SK-N-SH (cell line): Measurements from ENCODE around the gene ITSN1. TPM values are rescaled to one million over a fixed set of nuclear protein-coding genes. Genes with fewer than 3 reads are reported as not detected.

Experiments
- CTCF ChIA-PET: fragments of 300-600, 350-600 bp; formaldehyde crosslinking; extraction: SDS; loops from one replicate; lab custom pipeline; 2021; lab: Yijun Ruan, JAX
- POLR2A ChIA-PET: fragments of 350-600 bp; sonication (Branson Sonifier 250); formaldehyde crosslinking; extraction: SDS; loops from one replicate; lab custom pipeline; 2020; ENCODE audit warnings: antibody characterized with exemption, inconsistent platforms; lab: Yijun Ruan, JAX
- DNase-seq: peaks from one replicate; pipeline ENCODE4 v3.0.0; 2012
- H2AFZ ChIP-seq: fragments of 200-600 bp; sonication (generic); 2 replicates; pipeline ENCODE4 v1.8.1; 2016; ENCODE audit warnings: antibody characterized with exemption, mild to moderate bottlenecking, low read depth
- H3F3A ChIP-seq: fragments of 200-600 bp; sonication (generic); replicated peaks from 2 replicates; pipeline ENCODE3; 2016; ENCODE audit warnings: antibody characterized with exemption, mild to moderate bottlenecking; ENCODE audit not compliant: insufficient read depth
- H3K27ac ChIP-seq, 2 experiments: fragments of 200-500 bp in 1 of 2; fragments of 200-600 bp in 1 of 2; sonication (Bioruptor generic) in 1 of 2; sonication (generic), shearing (Covaris generic) in 1 of 2; 2 replicates each; pipeline versions ENCODE4 v1.5.1 to v1.6.1; 2014 to 2016; ENCODE audit warnings: low read depth in 2 of 2, inconsistent platforms in 1 of 2, low read length in 1 of 2, mild to moderate bottlenecking in 1 of 2, mixed read lengths in 1 of 2
- H3K27me3 ChIP-seq: fragments of 200-600 bp; sonication (generic), shearing (Covaris generic); 2 replicates; pipeline ENCODE4 v1.6.1; 2016; ENCODE audit warnings: mixed run types; ENCODE audit not compliant: insufficient read depth
- H3K36me3 ChIP-seq, 2 experiments: fragments of 200-500 bp in 1 of 2; fragments of 200-600 bp in 1 of 2; sonication (Bioruptor generic) in 1 of 2; sonication (generic) in 1 of 2; replicated peaks in 1 of 2; 2 replicates each; pipeline versions ENCODE3 to v1.5.1; 2014 to 2016; ENCODE audit warnings: low read length in 1 of 2, mild to moderate bottlenecking in 1 of 2; ENCODE audit not compliant: insufficient read depth in 2 of 2, control insufficient read depth in 1 of 2
- H3K4me1 ChIP-seq, 2 experiments: fragments of 200-500 bp in 1 of 2; fragments of 200-600 bp in 1 of 2; sonication (Bioruptor generic) in 1 of 2; sonication (generic), shearing (Covaris generic) in 1 of 2; 2 replicates each; pipeline versions ENCODE4 v1.5.1 to v1.6.1; 2014 to 2016; ENCODE audit warnings: low read depth in 1 of 2, low read length in 1 of 2, mixed run types in 1 of 2; ENCODE audit not compliant: insufficient read depth in 2 of 2, control insufficient read depth in 1 of 2
- H3K4me2 ChIP-seq: fragments of 200-600 bp; sonication (generic), shearing (Covaris generic); 2 replicates; pipeline ENCODE4 v1.6.1; 2017; ENCODE audit warnings: mixed run types
- H3K4me3 ChIP-seq, 2 experiments: fragments of 200-500 bp in 1 of 2; fragments of 200-600 bp in 1 of 2; sonication (Bioruptor generic) in 1 of 2; sonication (generic), shearing (Covaris generic) in 1 of 2; 2 replicates each; pipeline versions ENCODE4 v1.5.1 to v1.8.1; 2014 to 2016; ENCODE audit warnings: low read depth in 2 of 2, inconsistent platforms in 1 of 2, low read length in 1 of 2, mild to moderate bottlenecking in 1 of 2, mixed read lengths in 1 of 2, moderate library complexity in 1 of 2
- H3K79me2 ChIP-seq: fragments of 200-600 bp; sonication (generic); 2 replicates; pipeline ENCODE4 v1.8.1; 2017; ENCODE audit warnings: mild to moderate bottlenecking; ENCODE audit not compliant: insufficient read depth
- H3K9ac ChIP-seq: fragments of 200-600 bp; sonication (generic); 2 replicates; pipeline ENCODE4 v1.6.1; 2017; ENCODE audit warnings: mixed run types
- H3K9me2 ChIP-seq: fragments of 200-600 bp; sonication (generic); 2 replicates; pipeline ENCODE4 v1.6.1; 2017; ENCODE audit warnings: mixed run types
- H3K9me3 ChIP-seq: fragments of 200-600 bp; sonication (generic); 2 replicates; pipeline ENCODE4 v1.6.1; 2017; ENCODE audit warnings: mixed run types, mild to moderate bottlenecking, moderate library complexity
- H4K20me1 ChIP-seq: fragments of 200-600 bp; sonication (generic); 2 replicates; pipeline ENCODE4 v1.6.1; 2017; ENCODE audit warnings: mild to moderate bottlenecking, mixed run types; ENCODE audit not compliant: insufficient read depth
- CHD2 ChIP-seq: fragments of 150-350 bp; IDR thresholded peaks from 2 replicates; pipeline ENCODE4 v1.6.1; 2018; ENCODE audit warnings: low read length; ENCODE audit not compliant: partially characterized antibody
- CTCF ChIP-seq: fragments of 200-600 bp; sonication (generic); IDR thresholded peaks from 2 replicates; pipeline ENCODE4 v1.6.1; 2017; ENCODE audit warnings: antibody characterized with exemption, mild to moderate bottlenecking, moderate library complexity
- EZH2phosphoT487 ChIP-seq: fragments of 200-600 bp; sonication (generic); IDR thresholded peaks from 2 replicates; pipeline ENCODE4 v1.6.1; 2017; ENCODE audit warnings: low read depth, mixed run types, mild to moderate bottlenecking, antibody characterized with exemption, moderate library complexity, borderline replicate concordance
- FOXJ3 ChIP-seq: sonication (generic); formaldehyde crosslinking; IDR thresholded peaks from 2 replicates; pipeline ENCODE4 v1.5.1; 2020; ENCODE audit warnings: mild to moderate bottlenecking, missing genetic modification reagents
- FOXM1 ChIP-seq: IDR thresholded peaks from 2 replicates; pipeline ENCODE4 v1.4.0; 2012; ENCODE audit warnings: low read depth, mild to moderate bottlenecking
- GABPA ChIP-seq: IDR thresholded peaks from 2 replicates; pipeline ENCODE4 v1.4.0; 2012; ENCODE audit warnings: low read depth, mild to moderate bottlenecking
- GATA2 ChIP-seq: sonication (generic); formaldehyde crosslinking; IDR thresholded peaks from 2 replicates; pipeline ENCODE4 v1.5.0; 2020; ENCODE audit warnings: mild to moderate bottlenecking, missing genetic modification reagents
- IRF3 ChIP-seq: fragments of 150-350 bp; IDR thresholded peaks from 2 replicates; pipeline ENCODE4 v1.6.1; 2016; ENCODE audit warnings: mild to moderate bottlenecking, low read depth, low read length
- MAX ChIP-seq: IDR thresholded peaks from 2 replicates; pipeline ENCODE4 v1.4.0; 2012; ENCODE audit warnings: low read depth
- NRF1 ChIP-seq: IDR thresholded peaks from 2 replicates; pipeline ENCODE4 v1.6.1; 2012; ENCODE audit warnings: low read depth, mild to moderate bottlenecking, low read length
- PBX3 ChIP-seq: IDR thresholded peaks from 2 replicates; pipeline ENCODE4; 2012
- RAD21 ChIP-seq: IDR thresholded peaks from 2 replicates; pipeline ENCODE4 v1.6.1; 2012; ENCODE audit warnings: mild to moderate bottlenecking, low read length
- RCOR1 ChIP-seq: fragments of 150-350 bp; IDR thresholded peaks from 2 replicates; pipeline ENCODE4 v1.6.1; 2017; ENCODE audit warnings: antibody characterized with exemption, low read length
- SMC3 ChIP-seq: IDR thresholded peaks from 2 replicates; pipeline ENCODE4 v1.6.1; 2012; ENCODE audit warnings: low read depth, low read length, improper control_type of control experiment
- TCF12 ChIP-seq: IDR thresholded peaks from 2 replicates; pipeline ENCODE4 v1.4.0; 2012
- TEAD4 ChIP-seq: IDR thresholded peaks from 2 replicates; pipeline ENCODE4 v1.4.0; 2012; ENCODE audit warnings: mild to moderate bottlenecking, borderline replicate concordance; ENCODE audit not compliant: insufficient read depth
- USF1 ChIP-seq: IDR thresholded peaks from 2 replicates; pipeline ENCODE4 v1.4.0; 2012; ENCODE audit warnings: low read depth, borderline replicate concordance
- USF2 ChIP-seq: fragments of 150-350 bp; IDR thresholded peaks from 2 replicates; pipeline ENCODE4 v1.6.1; 2017; ENCODE audit warnings: antibody characterized with exemption, low read length, low read depth, borderline replicate concordance
- WGBS: methylation state at CpG from one replicate; pipeline ENCODE4 v1.1.6; 2017; ENCODE audit warnings: low lambda C conversion rate; 5-methylcytosine and 5-hydroxymethylcytosine counted together
- polyA plus RNA-seq, 3 experiments: library from polyadenylated mRNA; depleted of rRNA; stranded (reverse); fragments of >200 nt; gene quantifications; 2 replicates each; pipeline ENCODE4 v1.2.3, GENCODE V29; 2012

ITSN1 gene
- polyA plus RNA-seq, 1 of the 3 experiments (the other 2 are of a cell fraction): 27.8 TPM

GRCh38 chr21:33883118-33883517, 240.8 kb downstream of the ITSN1 start:
- POLR2A ChIA-PET: no interaction called here
- CTCF ChIA-PET: interaction anchor here (1.2 kb wide), 1 partner anchor 10 kb away, joined by 3 read pairs; no protein-coding TSS in a partner anchor

More at GRCh38 chr21:33883118-33883517, 240.8 kb downstream of the ITSN1 start:
- Histone ChIP-seq H3F3A (no peaks in the 10 kb centered on the region), H3K36me3 (no peaks in the 10 kb centered on the region), H3K79me2 (no peaks in the 10 kb centered on the region), H3K9me3 (no peaks in the 10 kb centered on the region), H3K9me2 (no peaks in the 10 kb centered on the region), H3K27ac (no peak overlapping the region), H4K20me1 (no peaks in the 10 kb centered on the region), H2AFZ (no peak overlapping the region), H3K4me3 (no peak overlapping the region), H3K9ac (no peak overlapping the region), H3K27me3 (no peaks in the 10 kb centered on the region), H3K4me2 (no peak overlapping the region), H3K4me1 (no peaks in the 10 kb centered on the region)
- no peak for DNase-seq
- WGBS: 91% methylated on average over 12 of the region's 12 CpGs
- TF ChIP-seq CHD2 (no peak), RAD21 (no peak), RCOR1 (no peak), MAX (no peak), IRF3 (no peak), USF1 (no peak), GATA2 (CRISPR knock-in tag) (no peak), CTCF (no peak), FOXJ3 (CRISPR knock-in tag) (no peak), EZH2phosphoT487 (no peak), USF2 (no peak), TEAD4 (no peak), SMC3 (no peak), GABPA (no peak), NRF1 (no peak), FOXM1 (no peak), PBX3 (no peak), TCF12 (no peak)
